HCT116 (cell line): ENCODE results near the gene ATP13A2. TPM values are rescaled to one million over a fixed set of nuclear protein-coding genes. Genes with fewer than 3 reads are reported as not detected.
"Not testable (repeated sequence)": the region's sequence is repeated elsewhere in the genome, so short reads cannot be mapped to it uniquely, and the experiment has no call there.

Experiments
- ATAC-seq: fragments of 200-7000 bp; cut with Tn5 transposase; 2 replicates; pipeline ENCODE4 v1.9.1; 2020; ENCODE audit warnings: mild to moderate bottlenecking, moderate library complexity
- BruUV-seq: library from RNA; stranded (reverse); fragments of 400-500 nt; replicated peaks from 2 replicates; lab custom pipeline; 2021; lab: Mats Ljungman, UMichigan
- CTCF ChIA-PET: fragments of 300-600 bp; sonication (Branson Sonifier 250); formaldehyde crosslinking; loops from one replicate; lab custom pipeline; 2021; ENCODE audit warnings: antibody characterized with exemption; lab: Charles Lee
- POLR2A ChIA-PET: fragments of 300-600, 350-600 bp; sonication (Branson Sonifier 250); formaldehyde crosslinking; loops from one replicate; lab custom pipeline; 2021; ENCODE audit warnings: antibody characterized with exemption; lab: Charles Lee
- RAD21 ChIA-PET, 2 experiments: fragments of 300-600 bp; sonication (Branson Sonifier 250); formaldehyde crosslinking; loops; one replicate each; lab custom pipeline; 2023; ENCODE audit warnings: low total read pairs in 2 of 2; ENCODE audit not compliant: uncharacterized antibody in 2 of 2, unreplicated experiment in 2 of 2, low non-redundant PET in 1 of 2; lab: Charles Lee
- DNase-seq: peaks from one replicate; pipeline ENCODE4 v3.0.0-alpha.2; 2010; ENCODE audit warnings: low read depth, low spot score
- H2AFZ ChIP-seq: fragments of 200-600 bp; shearing (Covaris generic), sonication (generic); 2 replicates; pipeline ENCODE4 v1.6.1; 2017; ENCODE audit warnings: low read depth, mixed run types, mixed read lengths, antibody characterized with exemption, low read length; ENCODE audit not compliant: poor library complexity, severe bottlenecking
- H3K27ac ChIP-seq: 2 replicates; pipeline ENCODE4 v1.5.1; 2012; ENCODE audit warnings: low read depth, low read length
- H3K27me3 ChIP-seq: fragments of 200-600 bp; sonication (generic); 2 replicates; pipeline ENCODE4 v1.6.1; 2016; ENCODE audit warnings: mixed run types, low read length, mixed read lengths; ENCODE audit not compliant: insufficient read depth
- H3K36me3 ChIP-seq, 2 experiments: fragments of 200-500 bp in 1 of 2; fragments of 200-600 bp in 1 of 2; sonication (Bioruptor generic) in 1 of 2; sonication (generic) in 1 of 2; 2 replicates each; pipeline versions ENCODE4 v1.5.1 to v1.6.1; 2014 to 2016; ENCODE audit warnings: low read length in 2 of 2, inconsistent platforms in 1 of 2, mixed read lengths in 1 of 2, mixed run types in 1 of 2; ENCODE audit not compliant: insufficient read depth in 2 of 2, control insufficient read depth in 1 of 2
- H3K4me1 ChIP-seq, 2 experiments: fragments of 200-600 bp in 1 of 2; sonication (generic) in 1 of 2; 2 replicates each; pipeline versions ENCODE4 v1.5.1 to v1.6.1; 2012 to 2017; ENCODE audit warnings: low read length in 2 of 2, inconsistent platforms in 1 of 2, mild to moderate bottlenecking in 1 of 2, mixed read lengths in 1 of 2, mixed run types in 1 of 2, moderate library complexity in 1 of 2; ENCODE audit not compliant: insufficient read depth in 2 of 2, control insufficient read depth in 1 of 2
- H3K4me2 ChIP-seq: fragments of 200-600 bp; sonication (generic); 2 replicates; pipeline ENCODE4 v1.6.1; 2017; ENCODE audit warnings: mixed run types, low read length, mixed read lengths
- H3K4me3 ChIP-seq, 2 experiments: fragments of 200-600 bp in 1 of 2; sonication (generic) in 1 of 2; replicated peaks in 1 of 2; 2 replicates each; pipeline ENCODE4 v1.5.1; 2011 to 2016; ENCODE audit warnings: low read length in 2 of 2, control low read depth in 1 of 2, low read depth in 1 of 2, mild to moderate bottlenecking in 1 of 2, mixed read lengths in 1 of 2, mixed run types in 1 of 2
- H3K79me2 ChIP-seq: fragments of 200-600 bp; sonication (generic); 2 replicates; pipeline ENCODE4 v1.6.1; 2017; ENCODE audit warnings: mild to moderate bottlenecking, mixed run types, low read length, moderate library complexity, mixed read lengths; ENCODE audit not compliant: insufficient read depth
- H3K9ac ChIP-seq: fragments of 200-600 bp; sonication (generic); 2 replicates; pipeline ENCODE4 v1.6.1; 2016; ENCODE audit warnings: low read length, mixed read lengths
- H3K9me2 ChIP-seq: fragments of 200-600 bp; sonication (generic), shearing (Covaris generic); 2 replicates; pipeline ENCODE4 v1.6.1; 2017; ENCODE audit warnings: mixed run types, mild to moderate bottlenecking, moderate library complexity; ENCODE audit not compliant: insufficient read depth
- H3K9me3 ChIP-seq, 2 experiments: fragments of 200-500 bp in 1 of 2; fragments of 200-600 bp in 1 of 2; sonication (Bioruptor generic) in 1 of 2; sonication (generic) in 1 of 2; 2 replicates each; pipeline ENCODE4 v1.6.1; 2014 to 2017; ENCODE audit warnings: low read length in 2 of 2, mixed read lengths in 2 of 2, inconsistent platforms in 1 of 2, low read depth in 1 of 2, mild to moderate bottlenecking in 1 of 2, mixed run types in 1 of 2, moderate library complexity in 1 of 2; ENCODE audit not compliant: control insufficient read depth in 1 of 2, insufficient read depth in 1 of 2
- H4K20me1 ChIP-seq: fragments of 200-600 bp; sonication (generic), shearing (Covaris generic); 2 replicates; pipeline ENCODE4 v1.6.1; 2017; ENCODE audit warnings: mixed run types, mild to moderate bottlenecking, moderate library complexity; ENCODE audit not compliant: insufficient read depth
- ATF3 ChIP-seq: IDR thresholded peaks from 2 replicates; pipeline ENCODE4 v1.6.1; 2012
- CEBPB ChIP-seq: IDR thresholded peaks from 2 replicates; pipeline ENCODE4 v1.6.1; 2012; ENCODE audit warnings: low read depth
- CTCF ChIP-seq, 3 experiments: fragments of 200-600 bp in 1 of 3; sonication (generic) in 1 of 3; IDR thresholded peaks in 2 of 3; conservative IDR thresholded peaks in 1 of 3; 2 replicates each; pipeline ENCODE4 v1.5.1; 2012 to 2017; ENCODE audit warnings: low read depth in 2 of 3, low read length in 2 of 3, antibody characterized with exemption in 1 of 3, borderline replicate concordance in 1 of 3, control low read depth in 1 of 3, mild to moderate bottlenecking in 1 of 3, mixed read lengths in 1 of 3, mixed run types in 1 of 3, moderate library complexity in 1 of 3; ENCODE audit not compliant: insufficient read depth in 1 of 3
- EZH2 ChIP-seq: fragments of 200-600 bp; sonication (generic); IDR thresholded peaks from 2 replicates; pipeline ENCODE4 v1.6.1; 2017; ENCODE audit warnings: antibody characterized with exemption, mixed run types
- ZBTB33 ChIP-seq: IDR thresholded peaks from 2 replicates; pipeline ENCODE4 v1.6.1; 2011; ENCODE audit warnings: mild to moderate bottlenecking, low read length, moderate library complexity; ENCODE audit not compliant: insufficient replicate concordance; ENCODE audit errors: extremely low read depth
- intact Hi-C: fragments of 100-400 bp; cut with micrococcal nuclease; formaldehyde crosslinking; loops from 2 replicates; pipeline ENCODE4 v1.10.0; 2022
- total RNA-seq: library from RNA; stranded (reverse); gene quantifications from one replicate; pipeline ENCODE4 v1.2.1, GENCODE V29; 2021; ENCODE audit not compliant: unreplicated experiment

ATP13A2 gene
- total RNA-seq, 1 experiment from 2014 or later = 60.5 TPM

GRCh38 chr1:16965486-16966067, 46.2 kb downstream of the ATP13A2 start:
- Histone ChIP-seq H3K9me2 (no peaks in the 10 kb centered on the region), H3K9me3 (no peaks in the 10 kb centered on the region), H3K9ac (no peak overlapping the region), H3K36me3 (no peaks in the 10 kb centered on the region; a peak in 1 of 4 replicates), H3K27me3 (no peaks in the 10 kb centered on the region), H3K4me3 (no peak overlapping the region), H3K4me1 (peaks cover 6 to 11% of the 10 kb centered on the region in 2 experiments; a peak in 3 of 4 replicates), H3K27ac (no peak overlapping the region), H3K4me2 (no peak overlapping the region), H2AFZ (no peak overlapping the region), H3K79me2 (no peaks in the 10 kb centered on the region), H4K20me1 (no peaks in the 10 kb centered on the region)
- CTCF ChIA-PET = no interaction called here
- DNase-seq (no peak), ATAC-seq (no peak)
- intact Hi-C loops = no loop called here
- POLR2A ChIA-PET = no interaction called here
- RAD21 ChIA-PET = no interaction called here
- BruUV-seq = no TSS peak
- no peak for TF ChIP-seq ATF3
- TF ChIP-seq ZBTB33 = no peak
- no peak for TF ChIP-seq CEBPB
- no peak for TF ChIP-seq CTCF (IDR thresholded peaks at IDR 0.05 in 2 of 3, conservative IDR thresholded peaks at IDR 0.05 in 1 of 3; ENCODE audit: borderline replicate concordance in 1 of 3, insufficient read depth in 1 of 3, low read depth in 2 of 3, low read length in 2 of 3)
- TF ChIP-seq EZH2 = no peak

- POLR2A ChIA-PET, H3K27ac ChIP-seq, H3K9me2 ChIP-seq, DNase-seq, BruUV-seq, ATAC-seq, H3K9ac ChIP-seq, H3K27me3 ChIP-seq, H3K79me2 ChIP-seq, H2AFZ ChIP-seq, H3K9me3 ChIP-seq, H3K4me2 ChIP-seq, H4K20me1 ChIP-seq, RAD21 ChIA-PET, H3K36me3 ChIP-seq, H3K4me3 ChIP-seq: not testable (repeated sequence)
- H3K4me1 ChIP-seq = peaks cover 12 to 17% of the 10 kb centered on the region in 2 experiments
- intact Hi-C loops = loop anchor here (5.0 kb wide), 1 partner anchor 48 kb away; the partner anchor contains the start of gene ATP13A2
- CTCF ChIA-PET = interaction anchor here (1.4 kb wide), 1 partner anchor 17 kb away, joined by 8 read pairs; the partner anchor contains the start of gene MFAP2
These were observed 47.6 kb downstream of the ATP13A2 start for GRCh38 chr1:16964169-16964568.
